GM12891 (cell line): ENCODE measurements around the gene POC5.

Experiments used
- PAX5 ChIP-seq: IDR thresholded peaks from 2 replicates; pipeline ENCODE4 v1.6.1; 2011; ENCODE audit warnings: low read length, moderate library complexity, mild to moderate bottlenecking; ENCODE audit not compliant: insufficient read depth, severe bottlenecking
- POLR2A ChIP-seq: IDR thresholded peaks from 2 replicates; pipeline ENCODE4 v1.6.1; 2011; ENCODE audit warnings: low read depth, low read length, control low read depth
- POLR2AphosphoS5 ChIP-seq: IDR thresholded peaks from 2 replicates; pipeline ENCODE4 v1.6.1; 2011; ENCODE audit warnings: low read depth, low read length, control low read depth
- POU2F2 ChIP-seq: IDR thresholded peaks from 2 replicates; pipeline ENCODE4 v1.6.1; 2011; ENCODE audit warnings: low read depth, mild to moderate bottlenecking, control low read depth, low read length, moderate library complexity
- SPI1 ChIP-seq: IDR thresholded peaks from 2 replicates; pipeline ENCODE4 v1.6.1; 2011; ENCODE audit warnings: low read depth, low read length, control low read depth
- TAF1 ChIP-seq: IDR thresholded peaks from 2 replicates; pipeline ENCODE4 v1.6.1; 2011; ENCODE audit warnings: low read depth, low read length, control low read depth

DNA sequence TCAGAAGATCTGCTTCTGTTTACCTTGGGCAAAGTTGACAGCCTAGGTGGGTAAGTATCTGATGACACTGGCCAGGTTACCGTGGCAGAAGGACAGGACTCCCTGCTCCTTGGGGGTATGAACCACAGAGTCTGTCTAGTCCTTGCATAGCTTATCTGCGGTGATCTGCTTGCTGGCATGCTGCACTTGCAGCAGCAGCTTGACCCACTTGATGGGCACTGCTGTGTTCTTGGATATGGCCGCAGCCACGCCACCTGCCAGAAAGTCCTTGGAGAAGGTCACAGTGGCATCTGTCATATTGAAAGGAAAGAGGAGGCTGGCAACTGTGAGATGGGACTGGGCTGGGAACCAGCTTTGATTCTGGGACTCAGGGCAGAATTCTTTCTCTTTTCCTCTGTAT is 35.9 kb upstream of the POC5 start:
- TF ChIP-seq POLR2A (no peak), PAX5 (no peak), POLR2AphosphoS5 (no peak), TAF1 (no peak), SPI1 (no peak), POU2F2 (no peak)
